Transverse colon (tissue), 4 donors: Measurements from ENCODE around the gene FNDC3B. TPM values are rescaled to one million over a fixed set of nuclear protein-coding genes. Genes with fewer than 3 reads are reported as not detected.

ENCODE experiments used
- DNase-seq: peaks from one replicate; pipeline ENCODE4 v3.0.0-alpha.2; 2019
- H3K27ac ChIP-seq, 4 donors: fragments of 200-600 bp; sonication (generic); 2 replicates each; pipeline ENCODE4 v1.5.1; 2016 to 2018; ENCODE audit warnings: inconsistent platforms in 4 of 4
- H3K27me3 ChIP-seq: fragments of 200-600 bp; sonication (generic); 2 replicates; pipeline ENCODE4 v1.5.1; 2017; ENCODE audit warnings: inconsistent platforms
- H3K36me3 ChIP-seq, 4 donors: fragments of 200-600 bp; sonication (generic); 2 replicates each; pipeline ENCODE4 v1.5.1; 2017 to 2019; ENCODE audit warnings: inconsistent platforms in 4 of 4
- H3K4me1 ChIP-seq, 4 donors: fragments of 200-600 bp; sonication (generic); 2 replicates each; pipeline ENCODE4 v1.5.1; 2017 to 2020; ENCODE audit warnings: inconsistent platforms in 4 of 4
- H3K4me3 ChIP-seq, 4 donors: fragments of 200-600 bp; sonication (generic); 1 replicate in 1 of 4; 2 replicates in 3 of 4; pipeline versions ENCODE4 v1.5.1 to v1.6.1; 2017 to 2019; ENCODE audit warnings: inconsistent platforms in 4 of 4
- H3K9me3 ChIP-seq, 2 donors: fragments of 200-600 bp; sonication (generic); 2 replicates each; pipeline ENCODE4 v1.5.1; 2017 to 2019; ENCODE audit warnings: inconsistent platforms in 2 of 2
- CTCF ChIP-seq, 5 experiments: fragments of 200-600 bp in 3 of 5; fragments of 450-650 bp in 2 of 5; sonication (generic) in 3 of 5; IDR thresholded peaks; 1 replicate in 2 of 5; 2 replicates in 3 of 5; pipeline ENCODE4 v1.5.1; 2016 to 2017; ENCODE audit warnings: antibody characterized with exemption in 5 of 5, inconsistent platforms in 3 of 5, mild to moderate bottlenecking in 2 of 5, moderate library complexity in 1 of 5
- EP300 ChIP-seq: sonication (generic); formaldehyde crosslinking; IDR thresholded peaks from one replicate; pipeline ENCODE4 v1.6.1; 2017; ENCODE audit warnings: antibody characterized with exemption, low read depth
- POLR2A ChIP-seq: fragments of 450-650 bp; IDR thresholded peaks from one replicate; pipeline ENCODE4 v1.6.1; 2016; ENCODE audit warnings: antibody characterized with exemption, mild to moderate bottlenecking, moderate library complexity
- POLR2AphosphoS5 ChIP-seq, 3 donors: sonication (generic); formaldehyde crosslinking; IDR thresholded peaks; one replicate each; pipeline ENCODE4 v1.6.1; 2016; ENCODE audit warnings: antibody characterized with exemption in 3 of 3
- WGBS, 2 donors: methylation state at CpG; one replicate each; pipeline ENCODE4 v1.1.5; 2018; ENCODE audit warnings: low coverage in 1 of 2; 5-methylcytosine and 5-hydroxymethylcytosine counted together
- in situ Hi-C, 4 donors: fragments of 200-750 bp; cut with MboI; loops; one replicate each; pipeline versions ENCODE4 v1.15.0 to v1.15.1; 2017; ENCODE audit warnings: low sequenced_read_pairs in 3 of 4, low pct_ligation_motif_present in 1 of 4, low pct_unique_long_range_greater_than_20kb in 1 of 4
- intact Hi-C: fragments of 100-400 bp; cut with DNase I; formaldehyde crosslinking; loops from one replicate; pipeline ENCODE4 v1.15.1; 2023; ENCODE audit warnings: low total_unique reads
- total RNA-seq, 4 donors: library from RNA; depleted of rRNA; stranded (reverse); fragments of >200 nt; gene quantifications; one replicate each; pipeline ENCODE4 v1.1.0, GENCODE V29; 2016

Gene FNDC3B
- total RNA-seq, 4 donors from 2014 or later, result 28.5 to 85.7 (median 44.5) TPM

- H3K4me1 ChIP-seq, result peaks cover 18 to 60% (median 33%) of the 10 kb centered on the region in 4 donors
Observed at GRCh38 chr3:172084871-172085556, 45.6 kb downstream of the FNDC3B start.

GRCh38 chr3:172085557-172085895 lies 46.1 kb downstream of the FNDC3B start:
- Histone ChIP-seq H3K9me3 (no peaks in the 10 kb centered on the region), H3K4me3 (no peak overlapping the region), H3K27ac (peak overlapping the region in 1 of 4 donors; percentile 70), H3K27me3 (no peaks in the 10 kb centered on the region), H3K36me3 (no peaks in the 10 kb centered on the region), H3K4me1 (peaks cover 18 to 61% (median 32%) of the 10 kb centered on the region in 4 donors)
- no peak for DNase-seq
- in situ Hi-C loops (no loop called here), intact Hi-C loops (no loop called here)
- WGBS, 2 donors, result 53 to 71% methylated on average over 2 of the region's 2 CpGs
- TF ChIP-seq CTCF (IDR thresholded peaks at IDR 0.05), result no peak
- TF ChIP-seq EP300, result no peak
- no peak for TF ChIP-seq POLR2A
- no peak for TF ChIP-seq POLR2AphosphoS5 (IDR thresholded peaks at IDR 0.05)

More at GRCh38 chr3:172084871-172085556, 45.6 kb downstream of the FNDC3B start:
- TF ChIP-seq EP300 (no peak), POLR2AphosphoS5 (IDR thresholded peaks at IDR 0.05) (no peak), POLR2A (no peak), CTCF (IDR thresholded peaks at IDR 0.05) (no peak)
- no peaks in the 10 kb centered on the region for H3K9me3 ChIP-seq
- peak overlapping the region in 1 of 4 donors; percentile 32 for H3K27ac ChIP-seq
- intact Hi-C loops, result no loop called here
- no peak overlapping the region for H3K4me3 ChIP-seq
- no peaks in the 10 kb centered on the region for H3K36me3 ChIP-seq
- no peak for DNase-seq
- WGBS, 2 donors, result 78 to 89% methylated on average over 5 of the region's 5 CpGs
- no peaks in the 10 kb centered on the region for H3K27me3 ChIP-seq
- in situ Hi-C loops, result no loop called here

- Histone ChIP-seq H3K4me3 (no peak overlapping the region), H3K36me3 (no peaks in the 10 kb centered on the region), H3K27me3 (no peaks in the 10 kb centered on the region), H3K9me3 (no peaks in the 10 kb centered on the region), H3K27ac (peak overlapping the region in 1 of 4 donors; percentile 70), H3K4me1 (peaks cover 20 to 64% (median 32%) of the 10 kb centered on the region in 4 donors)
- WGBS, 2 donors, result 89% methylated on average over 1 of the region's 1 CpG; no CpG with 5 or more reads in 1 of the 2 donors
- in situ Hi-C loops, result no loop called here
- intact Hi-C loops, result no loop called here
- TF ChIP-seq POLR2A, result no peak
- no peak for TF ChIP-seq POLR2AphosphoS5 (IDR thresholded peaks at IDR 0.05)
- no peak for TF ChIP-seq EP300
- DNase-seq, result no peak
Observed at GRCh38 chr3:172086071-172086470, 46.7 kb downstream of the FNDC3B start.

- 78 to 90% methylated on average over 4 of the region's 4 CpGs for WGBS, 2 donors
- no peaks in the 10 kb centered on the region for H3K27me3 ChIP-seq
- H3K27ac ChIP-seq, result peak overlapping the region; percentile 55 to 70 (median 66)
- DNase-seq, result no peak
- in situ Hi-C loops (no loop called here), intact Hi-C loops (no loop called here)
- H3K4me1 ChIP-seq, result peaks cover 23 to 63% (median 32%) of the 10 kb centered on the region in 4 donors
- no peak for TF ChIP-seq EP300
- TF ChIP-seq POLR2AphosphoS5 (IDR thresholded peaks at IDR 0.05), result no peak
- TF ChIP-seq CTCF (IDR thresholded peaks at IDR 0.05), result no peak
- TF ChIP-seq POLR2A, result no peak
- H3K36me3 ChIP-seq, result no peaks in the 10 kb centered on the region
- no peak overlapping the region for H3K4me3 ChIP-seq
- no peaks in the 10 kb centered on the region for H3K9me3 ChIP-seq
Observed at GRCh38 chr3:172087198-172087597, 47.8 kb downstream of the FNDC3B start.
